Bronchial epithelial cell (primary cell): ENCODE results near the gene MGLL. TPM values are rescaled to one million over a fixed set of nuclear protein-coding genes. Genes with fewer than 3 reads are reported as not detected.
A peak's percentile ranks its signal among the peaks of the same experiment; 100 is the strongest.

ENCODE experiments used
- DNase-seq: peaks from one replicate; pipeline ENCODE4 v3.0.0-alpha.2; 2010; ENCODE audit warnings: low read depth
- FAIRE-seq: peaks from 2 replicates; lab custom pipeline; 2011; peaks lifted over from hg19 to GRCh38; lab: Jason Lieb, UNC
- H3K27me3 ChIP-seq: 2 replicates; pipeline ENCODE4 v1.5.1; 2011; ENCODE audit warnings: low read length; ENCODE audit not compliant: control insufficient read depth, insufficient read depth
- H3K36me3 ChIP-seq: 2 replicates; pipeline ENCODE4 v1.5.1; 2011; ENCODE audit warnings: low read length; ENCODE audit not compliant: control insufficient read depth, insufficient read depth
- H3K4me3 ChIP-seq: 2 replicates; pipeline ENCODE4 v1.5.1; 2011; ENCODE audit warnings: mild to moderate bottlenecking, low read depth, low read length, control low read depth
- CTCF ChIP-seq: IDR thresholded peaks from 2 replicates; pipeline ENCODE4 v1.5.1; 2011; ENCODE audit warnings: mild to moderate bottlenecking, moderate library complexity, low read length, control low read depth, inconsistent platforms; ENCODE audit not compliant: insufficient read depth, severe bottlenecking
- total RNA-seq: library from RNA; depleted of rRNA; stranded (reverse); fragments of >200 nt; gene quantifications from 2 replicates; pipeline ENCODE4 v1.2.1, GENCODE V29; 2014

The MGLL gene
- total RNA-seq, 1 donor from 2014 or later, result 25.5 TPM

- DNase-seq (no peak), FAIRE-seq (no peak)
- H3K36me3 ChIP-seq, result no peaks in the 10 kb centered on the region
- H3K4me3 ChIP-seq, result no peak overlapping the region
- H3K27me3 ChIP-seq, result no peaks in the 10 kb centered on the region
- TF ChIP-seq CTCF, result no peak
Observed at GRCh38 chr3:127827808-127828207, 5.5 kb upstream of the MGLL start.

- TF ChIP-seq CTCF, result peak; percentile 4
- no peak overlapping the region for H3K4me3 ChIP-seq
- DNase-seq (no peak), FAIRE-seq (no peak)
- no peaks in the 10 kb centered on the region for H3K27me3 ChIP-seq
- no peaks in the 10 kb centered on the region for H3K36me3 ChIP-seq
Observed at GRCh38 chr3:127825756-127826155, 3.4 kb upstream of the MGLL start.

GRCh38 chr3:127824151-127824825 lies 2.0 kb upstream of the MGLL start:
- FAIRE-seq, result no peak
- no peaks in the 10 kb centered on the region for H3K27me3 ChIP-seq
- no peak for DNase-seq
- H3K36me3 ChIP-seq, result no peaks in the 10 kb centered on the region
- TF ChIP-seq CTCF, result no peak
- H3K4me3 ChIP-seq, result no peak overlapping the region

GRCh38 chr3:127823426-127823857 lies 1.1 kb upstream of the MGLL start:
- peak; percentile 70 for FAIRE-seq
- no peaks in the 10 kb centered on the region for H3K36me3 ChIP-seq
- peak; percentile 11 for TF ChIP-seq CTCF
- H3K4me3 ChIP-seq, result peak overlapping the region; percentile 66
- no peak for DNase-seq
- H3K27me3 ChIP-seq, result no peaks in the 10 kb centered on the region

- no peak for FAIRE-seq
- H3K4me3 ChIP-seq, result peak overlapping the region; percentile 66
Observed at GRCh38 chr3:127822682-127823425, 539 bp upstream of the MGLL start.

More at GRCh38 chr3:127822682-127823425, 539 bp upstream of the MGLL start:
- no peak for DNase-seq
- no peaks in the 10 kb centered on the region for H3K27me3 ChIP-seq
- TF ChIP-seq CTCF, result no peak
- no peaks in the 10 kb centered on the region for H3K36me3 ChIP-seq
